Measurements from ENCODE around the gene NXT2.
"Not testable (repeated sequence)": the region's sequence is repeated elsewhere in the genome, so short reads cannot be mapped to it uniquely, and the experiment has no call there.

Gene NXT2

GRCh38 chrX:109536439-109537323, at the start of gene NXT2:
TSS of gene NXT2 (plus strand) at chrX:109536844. CDS start at chrX:109537007, 163 bp downstream.
- peak; percentile 78 for DNase-seq

- no peak for DNase-seq
Measured at GRCh38 chrX:109487640-109488039, 49.0 kb upstream of the NXT2 start.

GRCh38 chrX:109489174-109489573, 47.5 kb upstream of the NXT2 start:
- DNase-seq = no peak

- no peak for DNase-seq
Measured at GRCh38 chrX:109498434-109498833, 38.2 kb upstream of the NXT2 start.

GRCh38 chrX:109501176-109501575, 35.5 kb upstream of the NXT2 start:
- DNase-seq = no peak

- DNase-seq = no peak
Measured at GRCh38 chrX:109508915-109509314, 27.7 kb upstream of the NXT2 start.

GRCh38 chrX:109511113-109511512, 25.5 kb upstream of the NXT2 start:
- no peak for DNase-seq

GRCh38 chrX:109519001-109519400, 17.6 kb upstream of the NXT2 start:
- no peak for DNase-seq

GRCh38 chrX:109533005-109533404, 3.6 kb upstream of the NXT2 start:
- no peak for DNase-seq

GRCh38 chrX:109533631-109534030, 3.0 kb upstream of the NXT2 start:
- no peak for DNase-seq

GRCh38 chrX:109534933-109535332, 1.7 kb upstream of the NXT2 start:
- DNase-seq = no peak

- DNase-seq = no peak
Measured at GRCh38 chrX:109535578-109535977, 1.1 kb upstream of the NXT2 start.

- DNase-seq = no peak
Measured at GRCh38 chrX:109537324-109537665, 651 bp downstream of the NXT2 start.

GRCh38 chrX:109539007-109539406, 2.4 kb downstream of the NXT2 start:
- not testable (repeated sequence) for DNase-seq

GRCh38 chrX:109553862-109554261, 17.2 kb downstream of the NXT2 start:
- no peak for DNase-seq

- not testable (repeated sequence) for DNase-seq
Measured at GRCh38 chrX:109576083-109576482, 39.4 kb downstream of the NXT2 start.

GRCh38 chrX:109577055-109577454, 40.4 kb downstream of the NXT2 start:
- DNase-seq = no peak

- DNase-seq = no peak
Measured at GRCh38 chrX:109578916-109579315, 42.3 kb downstream of the NXT2 start.

GRCh38 chrX:109585488-109585887, 48.8 kb downstream of the NXT2 start:
- no peak for DNase-seq

- no peak for DNase-seq
Measured at GRCh38 chrX:109590176-109590575, 53.5 kb downstream of the NXT2 start.
